Myocyte (in vitro differentiated cells): ENCODE data around the gene LPIN1. TPM values are rescaled to one million over a fixed set of nuclear protein-coding genes. Genes with fewer than 3 reads are reported as not detected.
A peak's percentile ranks its signal among the peaks of the same experiment; 100 is the strongest.
"Not testable (repeated sequence)": the region's sequence is repeated elsewhere in the genome, so short reads cannot be mapped to it uniquely, and the experiment has no call there.

Experiments
- DNase-seq: peaks from one replicate; pipeline ENCODE4 v3.0.0-alpha.2; 2012; ENCODE audit warnings: low read depth
- total RNA-seq: library from RNA; depleted of rRNA; stranded (reverse); fragments of >200 nt; gene quantifications from 2 replicates; pipeline ENCODE4 v1.2.3, GENCODE V29; 2014

Gene LPIN1
- total RNA-seq, 1 donor from 2014 or later = 57.4 TPM

GRCh38 chr2:11743846-11744553 lies 2.4 kb upstream of the LPIN1 start:
- peak; percentile 99 for DNase-seq

GRCh38 chr2:11744631-11745394 lies 1.6 kb upstream of the LPIN1 start:
- peak; percentile 57 for DNase-seq

- DNase-seq = no peak
These were observed 638 bp upstream of the LPIN1 start for GRCh38 chr2:11745613-11746375.

GRCh38 chr2:11746807-11747459 lies 501 bp downstream of the LPIN1 start:
- peak; percentile 30 for DNase-seq

GRCh38 chr2:11748018-11748860 lies 1.8 kb downstream of the LPIN1 start:
- DNase-seq = peak; percentile 44

GRCh38 chr2:11748861-11749645 lies 2.6 kb downstream of the LPIN1 start:
- no peak for DNase-seq

- DNase-seq = peak; percentile 22
These were observed 3.4 kb downstream of the LPIN1 start for GRCh38 chr2:11749646-11750349.

GRCh38 chr2:11750422-11750821 lies 4.0 kb downstream of the LPIN1 start:
- peak; percentile 35 for DNase-seq

GRCh38 chr2:11750917-11751316 lies 4.5 kb downstream of the LPIN1 start:
- DNase-seq = no peak

GRCh38 chr2:11752906-11753305 lies 6.5 kb downstream of the LPIN1 start:
- no peak for DNase-seq

GRCh38 chr2:11753452-11753885 lies 7.0 kb downstream of the LPIN1 start:
- no peak for DNase-seq

GRCh38 chr2:11753886-11754699 lies 7.7 kb downstream of the LPIN1 start:
- peak; percentile 74 for DNase-seq

- no peak for DNase-seq
These were observed 8.2 kb downstream of the LPIN1 start for GRCh38 chr2:11754700-11755015.

- no peak for DNase-seq
These were observed 10.7 kb downstream of the LPIN1 start for GRCh38 chr2:11757101-11757500.

- DNase-seq = no peak
These were observed 11.8 kb downstream of the LPIN1 start for GRCh38 chr2:11758187-11758586.

- DNase-seq = no peak
These were observed 12.2 kb downstream of the LPIN1 start for GRCh38 chr2:11758647-11759046.

- DNase-seq = not testable (repeated sequence)
These were observed 12.9 kb downstream of the LPIN1 start for GRCh38 chr2:11759182-11759975.
